HepG2 (cell line): Measurements from ENCODE around the gene EHD1. TPM values are rescaled to one million over a fixed set of nuclear protein-coding genes. Genes with fewer than 3 reads are reported as not detected.

Experiments
- CSRNP1 ChIP-seq: sonication (generic); formaldehyde crosslinking; IDR thresholded peaks from 2 replicates; pipeline ENCODE4 v1.8.1; 2023; ENCODE audit warnings: mild to moderate bottlenecking, missing genetic modification reagents
- GPN1 ChIP-seq: sonication (generic); formaldehyde crosslinking; IDR thresholded peaks from 2 replicates; pipeline ENCODE4 v1.5.1; 2020; ENCODE audit warnings: missing genetic modification reagents, borderline replicate concordance
- HBP1 ChIP-seq: IDR thresholded peaks from 2 replicates; pipeline ENCODE4 v1.6.1; 2016; ENCODE audit warnings: low read depth, control low read depth
- HNF4G ChIP-seq, 2 experiments: sonication (generic) in 1 of 2; formaldehyde crosslinking in 1 of 2; IDR thresholded peaks; 2 replicates each; pipeline versions ENCODE4 v1.4.0 to v1.6.1; 2011 to 2020; ENCODE audit warnings: borderline replicate concordance in 2 of 2, low read depth in 2 of 2, mild to moderate bottlenecking in 2 of 2, low read length in 1 of 2, missing genetic modification reagents in 1 of 2, moderate library complexity in 1 of 2
- KDM6A ChIP-seq: IDR thresholded peaks from 2 replicates; pipeline ENCODE4 v1.6.1; 2016; ENCODE audit warnings: low read depth
- KLF13 ChIP-seq: sonication (generic); formaldehyde crosslinking; IDR thresholded peaks from 2 replicates; pipeline ENCODE4 v1.4.0; 2020; ENCODE audit warnings: mild to moderate bottlenecking, missing genetic modification reagents
- LBX2 ChIP-seq: sonication (generic); formaldehyde crosslinking; IDR thresholded peaks from 2 replicates; pipeline ENCODE4 v1.5.0; 2020; ENCODE audit warnings: missing genetic modification reagents, mild to moderate bottlenecking, borderline replicate concordance
- MBD4 ChIP-seq: IDR thresholded peaks from 2 replicates; pipeline ENCODE4 v1.6.1; 2012; ENCODE audit warnings: low read length, inconsistent platforms, borderline replicate concordance
- MTF2 ChIP-seq: sonication (generic); formaldehyde crosslinking; IDR thresholded peaks from 2 replicates; pipeline ENCODE4 v1.5.0; 2020; ENCODE audit warnings: missing genetic modification reagents, borderline replicate concordance
- NR3C1 ChIP-seq: sonication (generic); formaldehyde crosslinking; IDR thresholded peaks from 2 replicates; pipeline ENCODE4 v1.4.0; 2020; ENCODE audit warnings: missing genetic modification reagents
- PHF5A ChIP-seq: IDR thresholded peaks from one replicate; pipeline ENCODE4 v1.6.1; 2018; ENCODE audit warnings: low read depth, missing genetic modification reagents; ENCODE audit not compliant: unreplicated experiment
- POLR2G ChIP-seq: fragments of 200-400 bp; formaldehyde crosslinking; IDR thresholded peaks from 2 replicates; pipeline ENCODE4 v1.6.1; 2018; ENCODE audit warnings: mild to moderate bottlenecking, low read depth, low read length, moderate library complexity
- U2AF1 ChIP-seq: fragments of 200-400 bp; formaldehyde crosslinking; optimal IDR thresholded peaks from 2 replicates; pipeline ENCODE3; 2017; ENCODE audit warnings: mild to moderate bottlenecking, low read depth, low read length
- YEATS4 ChIP-seq: sonication (generic); formaldehyde crosslinking; IDR thresholded peaks from 2 replicates; pipeline ENCODE4 v1.4.0; 2020; ENCODE audit warnings: missing genetic modification reagents, borderline replicate concordance
- ZNF225 ChIP-seq: sonication (generic); formaldehyde crosslinking; IDR thresholded peaks from 2 replicates; pipeline ENCODE4 v1.4.0; 2020; ENCODE audit warnings: mild to moderate bottlenecking, missing genetic modification reagents
- ZNF451 ChIP-seq: sonication (generic); formaldehyde crosslinking; IDR thresholded peaks from 2 replicates; pipeline ENCODE4 v1.5.0; 2020; ENCODE audit warnings: mild to moderate bottlenecking, missing genetic modification reagents
- ZNF496 ChIP-seq: sonication (generic); formaldehyde crosslinking; IDR thresholded peaks from 2 replicates; pipeline ENCODE4 v1.8.1; 2023; ENCODE audit warnings: mild to moderate bottlenecking, moderate library complexity, missing genetic modification reagents; ENCODE audit not compliant: insufficient replicate concordance
- ZNF567 ChIP-seq: sonication (generic); formaldehyde crosslinking; IDR thresholded peaks from 2 replicates; pipeline ENCODE4 v1.8.1; 2023; ENCODE audit warnings: mild to moderate bottlenecking, missing genetic modification reagents, borderline replicate concordance
- ZNF629 ChIP-seq: sonication (generic); formaldehyde crosslinking; conservative IDR thresholded peaks from 2 replicates; pipeline ENCODE4 v1.5.0; 2020; ENCODE audit warnings: missing genetic modification reagents
- ZNF709 ChIP-seq: sonication (generic); formaldehyde crosslinking; IDR thresholded peaks from 2 replicates; pipeline ENCODE4 v1.5.0; 2020; ENCODE audit warnings: mild to moderate bottlenecking, missing genetic modification reagents
- ZNF773 ChIP-seq: sonication (generic); formaldehyde crosslinking; IDR thresholded peaks from 2 replicates; pipeline ENCODE4 v1.4.0; 2020; ENCODE audit warnings: missing genetic modification reagents, borderline replicate concordance
- ZNF780A ChIP-seq: sonication (generic); formaldehyde crosslinking; IDR thresholded peaks from 2 replicates; pipeline ENCODE4 v1.8.0; 2022; ENCODE audit warnings: mild to moderate bottlenecking, missing genetic modification reagents, moderate library complexity
- ZNF839 ChIP-seq: sonication (generic); formaldehyde crosslinking; IDR thresholded peaks from 2 replicates; pipeline ENCODE4 v1.4.0; 2020; ENCODE audit warnings: missing genetic modification reagents, mild to moderate bottlenecking, borderline replicate concordance
- polyA plus RNA-seq, 8 experiments: library from polyadenylated mRNA; depleted of rRNA in 3 of 8; stranded (reverse) in 7 of 8; unstranded in 1 of 8; fragments of >200 nt; fragmentation: Illumina TruSeq in 4 of 8; extraction: Trizol in 4 of 8; gene quantifications; 2 replicates each; pipeline versions ENCODE4 v1.2.1 to v1.2.3, GENCODE V29; 2011 to 2016; ENCODE audit warnings: low read depth in 4 of 8, missing spikeins in 1 of 8, mixed read lengths in 1 of 8; ENCODE audit not compliant: insufficient read depth in 1 of 8
- total RNA-seq, 5 experiments: library from RNA; depleted of rRNA; stranded (reverse); fragments of >200 nt; fragmentation: Illumina TruSeq; extraction: Trizol; gene quantifications; 2 replicates each; pipeline ENCODE4 v1.2.3, GENCODE V29; 2016; ENCODE audit warnings: low read depth in 1 of 5
- TF ChIP-seq, protein P1 (sequence below): sonication (generic); formaldehyde crosslinking; IDR thresholded peaks from 2 replicates; pipeline ENCODE4 v1.5.0; 2020; ENCODE audit warnings: missing genetic modification reagents, mild to moderate bottlenecking, borderline replicate concordance
- TF ChIP-seq, protein P2 (sequence below): sonication (generic); formaldehyde crosslinking; IDR thresholded peaks from 2 replicates; pipeline ENCODE4 v1.5.1; 2020; ENCODE audit warnings: missing genetic modification reagents, mild to moderate bottlenecking, borderline replicate concordance

EHD1 gene
- total and polyA plus RNA-seq, 2 of the 13 experiments (the other 11 are each of a cell fraction or from before 2014, with no cell fraction given): 23.6 to 26.6 TPM

GRCh38 chr11:64810271-64810890 is 68.0 kb downstream of the EHD1 start, which contains the start of gene MEN1 (continued):
- no peak for TF ChIP-seq ZNF780A
- no peak for TF ChIP-seq ZNF496 (CRISPR knock-in tag)
- no peak for TF ChIP-seq ZNF629 (CRISPR knock-in tag)
- TF ChIP-seq HNF4G (IDR thresholded peaks at IDR 0.05; ENCODE audit: borderline replicate concordance, low read depth, low read length): no peak
- TF ChIP-seq HNF4G (CRISPR knock-in tag; IDR thresholded peaks at IDR 0.05; ENCODE audit: borderline replicate concordance, low read depth): no peak
- TF ChIP-seq MBD4: no peak
- peak; percentile 65; the same call in 1 of the 2 replicates for TF ChIP-seq YEATS4
- TF ChIP-seq KLF13: no peak
- no peak for TF ChIP-seq GPN1 (CRISPR knock-in tag)
- TF ChIP-seq, protein P1, sequence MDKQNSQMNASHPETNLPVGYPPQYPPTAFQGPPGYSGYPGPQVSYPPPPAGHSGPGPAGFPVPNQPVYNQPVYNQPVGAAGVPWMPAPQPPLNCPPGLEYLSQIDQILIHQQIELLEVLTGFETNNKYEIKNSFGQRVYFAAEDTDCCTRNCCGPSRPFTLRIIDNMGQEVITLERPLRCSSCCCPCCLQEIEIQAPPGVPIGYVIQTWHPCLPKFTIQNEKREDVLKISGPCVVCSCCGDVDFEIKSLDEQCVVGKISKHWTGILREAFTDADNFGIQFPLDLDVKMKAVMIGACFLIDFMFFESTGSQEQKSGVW (CRISPR knock-in tag): no peak
- TF ChIP-seq, protein P2, sequence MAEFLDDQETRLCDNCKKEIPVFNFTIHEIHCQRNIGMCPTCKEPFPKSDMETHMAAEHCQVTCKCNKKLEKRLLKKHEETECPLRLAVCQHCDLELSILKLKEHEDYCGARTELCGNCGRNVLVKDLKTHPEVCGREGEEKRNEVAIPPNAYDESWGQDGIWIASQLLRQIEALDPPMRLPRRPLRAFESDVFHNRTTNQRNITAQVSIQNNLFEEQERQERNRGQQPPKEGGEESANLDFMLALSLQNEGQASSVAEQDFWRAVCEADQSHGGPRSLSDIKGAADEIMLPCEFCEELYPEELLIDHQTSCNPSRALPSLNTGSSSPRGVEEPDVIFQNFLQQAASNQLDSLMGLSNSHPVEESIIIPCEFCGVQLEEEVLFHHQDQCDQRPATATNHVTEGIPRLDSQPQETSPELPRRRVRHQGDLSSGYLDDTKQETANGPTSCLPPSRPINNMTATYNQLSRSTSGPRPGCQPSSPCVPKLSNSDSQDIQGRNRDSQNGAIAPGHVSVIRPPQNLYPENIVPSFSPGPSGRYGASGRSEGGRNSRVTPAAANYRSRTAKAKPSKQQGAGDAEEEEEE: no peak
- TF ChIP-seq HBP1 (CRISPR knock-in tag): no peak
- no peak for TF ChIP-seq ZNF839 (CRISPR knock-in tag)
- no peak for TF ChIP-seq NR3C1 (CRISPR knock-in tag)
- no peak for TF ChIP-seq ZNF225
- TF ChIP-seq LBX2 (CRISPR knock-in tag): no peak
- TF ChIP-seq ZNF709 (CRISPR knock-in tag): no peak
- no peak for TF ChIP-seq MTF2
- no peak for TF ChIP-seq CSRNP1 (CRISPR knock-in tag)
- no peak for TF ChIP-seq KDM6A (CRISPR knock-in tag)
- no peak for TF ChIP-seq PHF5A (CRISPR knock-in tag)
- no peak for TF ChIP-seq ZNF451 (CRISPR knock-in tag)
- TF ChIP-seq ZNF567 (CRISPR knock-in tag): no peak
- peak; percentile 83 for TF ChIP-seq POLR2G
- TF ChIP-seq ZNF773 (CRISPR knock-in tag): no peak
- no peak for TF ChIP-seq U2AF1
